BLaER1 (cell line): ENCODE results near the gene RNF149.

Source experiments
- H3K27ac ChIP-seq: shearing (Covaris generic); formaldehyde crosslinking; 2 replicates; pipeline ENCODE4 v1.8.1; 2022
- H3K27me3 ChIP-seq: shearing (Covaris generic); formaldehyde crosslinking; 2 replicates; pipeline ENCODE4 v1.8.1; 2022
- H3K36me3 ChIP-seq: shearing (Covaris generic); formaldehyde crosslinking; 2 replicates; pipeline ENCODE4 v1.8.1; 2022
- H3K4me1 ChIP-seq: shearing (Covaris generic); formaldehyde crosslinking; 2 replicates; pipeline ENCODE4 v1.8.1; 2022
- H3K4me2 ChIP-seq: shearing (Covaris generic); formaldehyde crosslinking; 2 replicates; pipeline ENCODE4 v1.8.1; 2022
- H3K4me3 ChIP-seq: shearing (Covaris generic); formaldehyde crosslinking; 2 replicates; pipeline ENCODE4 v1.8.1; 2022
- H3K9ac ChIP-seq: shearing (Covaris generic); formaldehyde crosslinking; 2 replicates; pipeline ENCODE4 v1.8.1; 2022
- H3K9me3 ChIP-seq: shearing (Covaris generic); formaldehyde crosslinking; 2 replicates; pipeline ENCODE4 v1.8.1; 2022
- H4K20me1 ChIP-seq: shearing (Covaris generic); formaldehyde crosslinking; 2 replicates; pipeline ENCODE4 v1.8.1; 2022
- Cebpa-rat ChIP-seq: shearing (Covaris generic); IDR thresholded peaks from 2 replicates; pipeline ENCODE4 v1.8.1; 2022

RNF149 gene

DNA sequence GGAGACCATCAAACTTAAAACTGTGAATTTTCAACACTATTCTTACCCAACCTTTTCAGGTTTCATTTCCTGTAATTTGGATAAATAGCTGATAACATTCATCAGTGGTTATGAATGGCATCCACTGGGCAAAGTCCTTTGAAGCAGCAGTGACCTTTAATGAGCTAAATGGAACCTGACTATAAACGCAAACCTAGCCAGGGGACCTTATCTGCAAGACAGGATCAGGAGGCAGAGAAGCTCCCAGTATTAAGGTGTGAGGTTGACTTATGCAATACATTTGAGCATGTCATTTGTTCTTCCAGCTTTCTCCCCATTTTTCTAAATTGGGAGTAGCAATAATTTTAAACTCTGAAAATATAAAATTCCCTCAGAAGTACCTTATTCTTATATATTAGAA, 40.4 kb upstream of the RNF149 start:
- Histone ChIP-seq H3K9me3 (no peaks in the 10 kb centered on the region), H3K27me3 (no peaks in the 10 kb centered on the region), H3K4me1 (no peaks in the 10 kb centered on the region), H3K27ac (no peak overlapping the region), H4K20me1 (no peaks in the 10 kb centered on the region), H3K4me3 (no peak overlapping the region), H3K4me2 (no peak overlapping the region), H3K36me3 (no peaks in the 10 kb centered on the region), H3K9ac (no peak overlapping the region)
- TF ChIP-seq Cebpa-rat = no peak

- Histone ChIP-seq H3K4me1 (peaks cover 8% of the 10 kb centered on the region), H3K9ac (no peak overlapping the region), H3K4me3 (no peak overlapping the region), H3K36me3 (no peaks in the 10 kb centered on the region), H3K4me2 (no peak overlapping the region), H3K27me3 (no peaks in the 10 kb centered on the region), H3K27ac (no peak overlapping the region), H3K9me3 (no peaks in the 10 kb centered on the region), H4K20me1 (no peaks in the 10 kb centered on the region)
- TF ChIP-seq Cebpa-rat = no peak
Observed at GRCh38 chr2:101346909-101347308, 38.4 kb upstream of the RNF149 start.

DNA sequence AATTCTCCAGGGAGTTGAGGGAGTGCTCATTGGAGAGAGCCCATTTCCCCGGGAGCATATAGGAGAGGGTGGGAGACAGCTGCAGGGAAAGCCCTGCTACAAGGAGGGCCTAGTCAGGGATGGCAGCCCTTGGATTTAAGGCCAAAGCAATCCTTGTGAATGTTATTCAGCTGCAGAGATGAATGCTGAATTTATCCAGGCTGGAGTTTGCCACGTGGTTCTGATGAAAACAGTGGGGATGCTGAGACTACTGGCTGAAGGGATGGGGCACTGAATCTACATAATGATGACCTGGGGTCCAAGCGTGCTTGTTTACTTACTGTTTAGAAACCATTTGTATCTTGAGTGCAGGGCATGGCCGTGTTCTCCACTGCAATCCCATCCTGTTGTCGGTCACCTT, 35.6 kb upstream of the RNF149 start:
- H4K20me1 ChIP-seq = no peaks in the 10 kb centered on the region
- TF ChIP-seq Cebpa-rat = no peak
- no peak overlapping the region for H3K9ac ChIP-seq
- H3K4me2 ChIP-seq = no peak overlapping the region
- H3K4me3 ChIP-seq = no peak overlapping the region
- H3K27ac ChIP-seq = no peak overlapping the region
- H3K9me3 ChIP-seq = no peaks in the 10 kb centered on the region
- H3K4me1 ChIP-seq = peaks cover 15% of the 10 kb centered on the region
- H3K36me3 ChIP-seq = no peaks in the 10 kb centered on the region
- no peaks in the 10 kb centered on the region for H3K27me3 ChIP-seq

DNA sequence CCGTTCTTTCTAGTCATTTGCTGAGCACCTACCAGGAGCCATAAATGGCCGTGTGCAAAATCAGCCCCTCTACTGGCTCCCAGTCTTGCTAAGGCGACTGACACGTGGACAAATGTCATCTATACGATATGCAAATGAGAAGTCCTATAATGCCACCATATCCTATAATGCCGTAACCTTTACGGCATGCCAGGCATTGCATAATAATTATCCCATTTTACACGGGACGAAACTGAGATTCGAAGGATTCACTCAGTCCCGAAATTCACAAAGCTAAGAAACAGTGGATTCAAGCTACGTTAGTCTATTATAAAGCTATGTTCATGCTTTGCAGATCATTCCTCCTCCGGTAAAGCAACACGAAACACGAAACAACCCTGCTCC, 34.1 kb upstream of the RNF149 start:
- no peaks in the 10 kb centered on the region for H3K9me3 ChIP-seq
- no peak overlapping the region for H3K4me2 ChIP-seq
- H3K9ac ChIP-seq = no peak overlapping the region
- no peak for TF ChIP-seq Cebpa-rat
- H3K4me1 ChIP-seq = peaks cover 15% of the 10 kb centered on the region
- H3K27me3 ChIP-seq = no peaks in the 10 kb centered on the region
- no peak overlapping the region for H3K27ac ChIP-seq
- no peaks in the 10 kb centered on the region for H4K20me1 ChIP-seq
- no peaks in the 10 kb centered on the region for H3K36me3 ChIP-seq
- no peak overlapping the region for H3K4me3 ChIP-seq

DNA sequence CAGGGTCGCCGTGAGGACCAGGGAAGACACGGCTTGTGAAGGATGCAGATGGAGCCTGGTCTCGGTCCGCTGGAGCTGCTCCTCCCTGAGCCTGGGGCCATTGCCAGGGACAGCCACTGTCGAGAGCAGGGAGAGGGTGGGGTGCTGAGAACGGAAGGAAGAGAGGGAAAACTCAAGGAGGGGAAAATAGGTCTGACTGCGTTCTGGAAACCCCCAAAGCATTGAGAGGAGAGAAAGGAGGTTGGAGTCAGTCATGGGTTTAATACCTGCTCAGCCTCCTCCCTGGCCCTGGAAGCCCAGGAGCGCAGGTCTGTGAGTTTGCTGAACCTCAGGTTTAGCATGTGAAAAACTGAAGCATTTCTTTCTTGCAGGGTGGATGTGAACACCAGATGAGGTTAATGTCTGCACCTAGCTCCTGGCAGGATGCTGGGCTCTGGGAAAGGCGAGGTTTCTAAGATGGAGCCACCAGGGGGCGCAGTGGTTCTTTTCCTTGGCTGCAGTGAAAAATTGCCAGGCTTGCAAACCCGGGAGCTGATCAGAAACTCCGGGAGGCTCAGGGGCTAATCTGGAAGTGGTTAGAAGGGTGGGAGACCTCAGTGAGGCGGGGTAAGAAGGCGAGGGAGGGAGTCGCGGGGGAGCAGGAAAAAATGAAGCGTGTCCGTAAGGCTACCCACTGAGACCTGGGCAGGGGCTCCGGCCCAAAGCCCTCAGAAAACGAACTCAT, 33.6 kb upstream of the RNF149 start:
- no peaks in the 10 kb centered on the region for H3K27me3 ChIP-seq
- H3K4me1 ChIP-seq = peaks cover 15% of the 10 kb centered on the region
- H3K4me3 ChIP-seq = no peak overlapping the region
- H3K9me3 ChIP-seq = no peaks in the 10 kb centered on the region
- peak overlapping the region; percentile 44 for H3K4me2 ChIP-seq
- H3K36me3 ChIP-seq = no peaks in the 10 kb centered on the region
- H4K20me1 ChIP-seq = no peaks in the 10 kb centered on the region
- no peak overlapping the region for H3K9ac ChIP-seq
- H3K27ac ChIP-seq = no peak overlapping the region
- no peak for TF ChIP-seq Cebpa-rat

- H4K20me1 ChIP-seq = no peaks in the 10 kb centered on the region
- no peak overlapping the region for H3K9ac ChIP-seq
- H3K27ac ChIP-seq = no peak overlapping the region
- H3K4me2 ChIP-seq = peak overlapping the region; percentile 44
- H3K4me1 ChIP-seq = peaks cover 15% of the 10 kb centered on the region
- TF ChIP-seq Cebpa-rat = no peak
- H3K27me3 ChIP-seq = no peaks in the 10 kb centered on the region
- H3K36me3 ChIP-seq = no peaks in the 10 kb centered on the region
- no peaks in the 10 kb centered on the region for H3K9me3 ChIP-seq
- no peak overlapping the region for H3K4me3 ChIP-seq
Observed at GRCh38 chr2:101341421-101341820, 32.9 kb upstream of the RNF149 start.

DNA sequence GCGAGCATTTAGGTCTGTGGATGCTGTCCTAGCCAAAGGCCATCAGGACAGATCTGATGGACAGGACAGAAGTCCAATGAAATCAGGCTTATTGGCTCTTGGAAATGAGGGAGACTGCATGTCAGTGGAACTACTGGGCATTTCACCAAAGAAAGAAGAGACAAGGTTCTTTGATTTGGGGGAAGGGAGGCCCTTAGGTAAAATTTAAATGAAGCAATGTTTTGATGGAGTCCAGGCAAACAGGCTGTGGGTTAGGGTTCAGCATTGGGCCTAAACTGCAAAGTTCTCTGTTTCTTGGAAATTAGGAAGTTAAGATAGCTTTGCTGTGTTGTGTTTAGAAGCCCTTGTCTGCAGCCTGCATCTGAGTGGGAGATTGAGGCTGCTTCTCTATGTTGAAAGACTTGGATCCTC, 31.6 kb upstream of the RNF149 start:
- Histone ChIP-seq H3K4me2 (no peak overlapping the region), H3K27me3 (no peaks in the 10 kb centered on the region), H3K36me3 (no peaks in the 10 kb centered on the region), H3K4me3 (no peak overlapping the region), H3K9me3 (no peaks in the 10 kb centered on the region), H3K9ac (no peak overlapping the region), H3K4me1 (peaks cover 15% of the 10 kb centered on the region), H4K20me1 (no peaks in the 10 kb centered on the region), H3K27ac (no peak overlapping the region)
- TF ChIP-seq Cebpa-rat = no peak

- no peak overlapping the region for H3K9ac ChIP-seq
- H3K4me1 ChIP-seq = peaks cover 21% of the 10 kb centered on the region
- no peaks in the 10 kb centered on the region for H3K36me3 ChIP-seq
- H3K27ac ChIP-seq = no peak overlapping the region
- H3K4me3 ChIP-seq = no peak overlapping the region
- no peaks in the 10 kb centered on the region for H3K27me3 ChIP-seq
- H3K4me2 ChIP-seq = no peak overlapping the region
- no peaks in the 10 kb centered on the region for H4K20me1 ChIP-seq
- no peak for TF ChIP-seq Cebpa-rat
- H3K9me3 ChIP-seq = no peaks in the 10 kb centered on the region
Observed at GRCh38 chr2:101339266-101339880, 30.9 kb upstream of the RNF149 start.

DNA sequence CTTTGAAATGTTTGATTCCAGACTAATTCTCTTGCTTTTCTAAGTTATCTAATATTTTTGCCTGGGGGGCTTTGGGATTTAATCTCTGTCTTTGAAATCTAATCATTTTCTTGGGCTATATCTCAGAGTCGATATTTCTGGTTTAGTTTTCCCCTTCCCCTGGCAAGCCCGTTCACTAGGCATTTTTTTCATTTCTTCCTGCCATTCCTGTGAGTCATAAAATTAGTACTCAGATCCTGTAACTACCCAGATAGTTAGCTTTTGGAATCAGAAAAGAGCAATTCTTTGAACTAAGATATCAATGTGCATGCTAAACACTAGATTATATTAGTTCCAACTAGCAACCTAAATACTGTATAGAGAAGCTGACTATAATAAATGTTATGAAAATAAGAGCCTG, 29.4 kb upstream of the RNF149 start:
- H3K36me3 ChIP-seq = no peaks in the 10 kb centered on the region
- no peak for TF ChIP-seq Cebpa-rat
- no peak overlapping the region for H3K4me3 ChIP-seq
- no peak overlapping the region for H3K4me2 ChIP-seq
- H3K9me3 ChIP-seq = no peaks in the 10 kb centered on the region
- H3K9ac ChIP-seq = no peak overlapping the region
- peaks cover 22% of the 10 kb centered on the region for H3K4me1 ChIP-seq
- H3K27me3 ChIP-seq = no peaks in the 10 kb centered on the region
- H4K20me1 ChIP-seq = no peaks in the 10 kb centered on the region
- H3K27ac ChIP-seq = no peak overlapping the region

DNA sequence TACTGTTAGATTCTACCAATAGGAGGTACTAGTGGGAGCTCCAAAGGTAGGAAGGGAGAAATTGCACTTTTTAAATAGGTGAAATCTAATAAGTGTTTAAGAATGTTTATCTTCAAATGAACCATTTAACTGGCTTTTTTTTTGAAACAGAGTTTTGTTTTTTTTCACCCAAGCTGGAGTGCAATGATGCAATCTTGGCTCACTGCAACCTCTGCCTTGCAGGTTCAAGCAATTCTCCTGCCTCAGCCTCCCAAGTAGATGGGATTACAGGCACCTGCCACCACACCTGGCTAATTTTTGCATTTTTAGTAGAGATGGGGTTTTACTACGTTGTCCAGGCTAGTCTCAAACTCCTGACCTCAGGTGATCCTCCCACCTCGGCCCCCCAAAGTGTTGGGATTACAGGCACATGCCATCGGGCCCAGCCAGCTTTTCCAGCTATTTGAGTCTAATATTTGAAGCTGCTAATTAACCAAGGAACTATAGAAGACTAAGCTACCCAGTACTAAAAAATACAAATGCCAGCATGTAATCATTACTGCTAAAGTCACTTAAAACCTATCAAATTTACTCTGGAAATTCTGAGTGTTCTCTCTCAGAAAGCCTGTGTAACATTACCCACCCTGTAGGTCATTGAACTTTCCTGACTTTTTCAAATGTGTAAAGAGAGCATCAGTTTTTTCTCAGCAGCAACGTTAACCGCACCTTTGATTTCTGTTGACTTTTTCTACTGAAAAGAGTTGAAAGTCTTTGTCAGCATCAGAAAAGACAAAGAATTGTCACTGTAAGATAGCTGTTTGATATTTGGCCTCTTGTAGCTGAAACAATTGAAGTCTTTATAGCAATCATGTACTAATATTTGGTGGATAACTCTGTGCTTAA, 24.6 kb upstream of the RNF149 start:
- Histone ChIP-seq H3K27me3 (no peaks in the 10 kb centered on the region), H4K20me1 (no peaks in the 10 kb centered on the region), H3K4me2 (no peak overlapping the region), H3K4me1 (peaks cover 36% of the 10 kb centered on the region), H3K4me3 (no peak overlapping the region), H3K9ac (no peak overlapping the region), H3K27ac (no peak overlapping the region), H3K9me3 (no peaks in the 10 kb centered on the region), H3K36me3 (no peaks in the 10 kb centered on the region)
- TF ChIP-seq Cebpa-rat = no peak
